ENCODE data around the gene ADGRL2.

ADGRL2 gene

GRCh38 chr1:81800695-81801650 lies at the start of gene ADGRL2:
Gene ADGRL2 (plus strand): TSS chr1:81800934. CDS start chr1:81836985, 36,051 bp downstream.
- TF ChIP-seq ZFX (IDR thresholded peaks at IDR 0.05; ENCODE audit: borderline replicate concordance) = no peak
- no peak for TF ChIP-seq CTCF (IDR thresholded peaks at IDR 0.05)
- H3K27ac ChIP-seq = peak within 1 kb of the TSS; percentile 50

GRCh38 chr1:81752840-81753239 lies 47.9 kb upstream of the ADGRL2 start:
- TF ChIP-seq CTCF (IDR thresholded peaks at IDR 0.05) (no peak), ZFX (IDR thresholded peaks at IDR 0.05; ENCODE audit: borderline replicate concordance) (no peak)

GRCh38 chr1:81754424-81754823 lies 46.3 kb upstream of the ADGRL2 start:
- TF ChIP-seq CTCF (IDR thresholded peaks at IDR 0.05) (no peak), ZFX (IDR thresholded peaks at IDR 0.05; ENCODE audit: borderline replicate concordance) (no peak)

More at GRCh38 chr1:81752840-81753239, 47.9 kb upstream of the ADGRL2 start:
- H3K27ac ChIP-seq = no peak overlapping the region

GRCh38 chr1:81756872-81757271 lies 43.9 kb upstream of the ADGRL2 start:
- no peak overlapping the region for H3K27ac ChIP-seq
- TF ChIP-seq ZFX (IDR thresholded peaks at IDR 0.05; ENCODE audit: borderline replicate concordance) (no peak), CTCF (IDR thresholded peaks at IDR 0.05) (no peak)

More at GRCh38 chr1:81754424-81754823, 46.3 kb upstream of the ADGRL2 start:
- no peak overlapping the region for H3K27ac ChIP-seq

- H3K27ac ChIP-seq = no peak overlapping the region
- TF ChIP-seq CTCF (IDR thresholded peaks at IDR 0.05) (no peak), ZFX (IDR thresholded peaks at IDR 0.05; ENCODE audit: borderline replicate concordance) (no peak)
These were observed 43.2 kb upstream of the ADGRL2 start for GRCh38 chr1:81757398-81758020.

GRCh38 chr1:81758181-81758580 lies 42.6 kb upstream of the ADGRL2 start:
- TF ChIP-seq CTCF (IDR thresholded peaks at IDR 0.05) = no peak
- no peak for TF ChIP-seq ZFX (IDR thresholded peaks at IDR 0.05; ENCODE audit: borderline replicate concordance)
- H3K27ac ChIP-seq = no peak overlapping the region

Data from 22Rv1 (cell line).